Measurements from ENCODE around the gene FAM241A.

DNA sequence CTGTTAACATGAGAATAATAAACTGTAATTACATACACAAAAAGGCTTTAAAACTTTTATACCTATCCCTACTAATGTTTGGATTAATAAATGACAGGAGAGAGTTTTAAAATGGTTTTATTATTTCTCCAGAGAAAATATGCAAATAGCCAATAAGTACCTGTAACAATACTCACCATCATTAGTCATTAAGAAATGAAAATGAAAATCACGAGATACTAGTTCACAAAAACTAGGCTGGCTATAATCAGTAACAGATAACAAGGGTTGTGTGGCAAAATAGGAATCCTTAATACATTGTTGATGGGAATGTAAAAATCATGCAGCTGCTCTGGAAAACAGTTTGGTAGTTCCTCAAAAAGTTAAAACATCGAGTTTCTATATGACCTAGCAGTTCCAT lies 61.2 kb downstream of the FAM241A start:
- TF ChIP-seq, protein P1, sequence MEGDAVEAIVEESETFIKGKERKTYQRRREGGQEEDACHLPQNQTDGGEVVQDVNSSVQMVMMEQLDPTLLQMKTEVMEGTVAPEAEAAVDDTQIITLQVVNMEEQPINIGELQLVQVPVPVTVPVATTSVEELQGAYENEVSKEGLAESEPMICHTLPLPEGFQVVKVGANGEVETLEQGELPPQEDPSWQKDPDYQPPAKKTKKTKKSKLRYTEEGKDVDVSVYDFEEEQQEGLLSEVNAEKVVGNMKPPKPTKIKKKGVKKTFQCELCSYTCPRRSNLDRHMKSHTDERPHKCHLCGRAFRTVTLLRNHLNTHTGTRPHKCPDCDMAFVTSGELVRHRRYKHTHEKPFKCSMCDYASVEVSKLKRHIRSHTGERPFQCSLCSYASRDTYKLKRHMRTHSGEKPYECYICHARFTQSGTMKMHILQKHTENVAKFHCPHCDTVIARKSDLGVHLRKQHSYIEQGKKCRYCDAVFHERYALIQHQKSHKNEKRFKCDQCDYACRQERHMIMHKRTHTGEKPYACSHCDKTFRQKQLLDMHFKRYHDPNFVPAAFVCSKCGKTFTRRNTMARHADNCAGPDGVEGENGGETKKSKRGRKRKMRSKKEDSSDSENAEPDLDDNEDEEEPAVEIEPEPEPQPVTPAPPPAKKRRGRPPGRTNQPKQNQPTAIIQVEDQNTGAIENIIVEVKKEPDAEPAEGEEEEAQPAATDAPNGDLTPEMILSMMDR (conservative IDR thresholded peaks at IDR 0.05; ENCODE audit: low read depth, low read length), result no peak
- no peak for TF ChIP-seq EZH2phosphoT487 (IDR thresholded peaks at IDR 0.05; ENCODE audit: borderline replicate concordance, low read length)
